ENCODE data around the gene SPI1.

Gene SPI1

DNA sequence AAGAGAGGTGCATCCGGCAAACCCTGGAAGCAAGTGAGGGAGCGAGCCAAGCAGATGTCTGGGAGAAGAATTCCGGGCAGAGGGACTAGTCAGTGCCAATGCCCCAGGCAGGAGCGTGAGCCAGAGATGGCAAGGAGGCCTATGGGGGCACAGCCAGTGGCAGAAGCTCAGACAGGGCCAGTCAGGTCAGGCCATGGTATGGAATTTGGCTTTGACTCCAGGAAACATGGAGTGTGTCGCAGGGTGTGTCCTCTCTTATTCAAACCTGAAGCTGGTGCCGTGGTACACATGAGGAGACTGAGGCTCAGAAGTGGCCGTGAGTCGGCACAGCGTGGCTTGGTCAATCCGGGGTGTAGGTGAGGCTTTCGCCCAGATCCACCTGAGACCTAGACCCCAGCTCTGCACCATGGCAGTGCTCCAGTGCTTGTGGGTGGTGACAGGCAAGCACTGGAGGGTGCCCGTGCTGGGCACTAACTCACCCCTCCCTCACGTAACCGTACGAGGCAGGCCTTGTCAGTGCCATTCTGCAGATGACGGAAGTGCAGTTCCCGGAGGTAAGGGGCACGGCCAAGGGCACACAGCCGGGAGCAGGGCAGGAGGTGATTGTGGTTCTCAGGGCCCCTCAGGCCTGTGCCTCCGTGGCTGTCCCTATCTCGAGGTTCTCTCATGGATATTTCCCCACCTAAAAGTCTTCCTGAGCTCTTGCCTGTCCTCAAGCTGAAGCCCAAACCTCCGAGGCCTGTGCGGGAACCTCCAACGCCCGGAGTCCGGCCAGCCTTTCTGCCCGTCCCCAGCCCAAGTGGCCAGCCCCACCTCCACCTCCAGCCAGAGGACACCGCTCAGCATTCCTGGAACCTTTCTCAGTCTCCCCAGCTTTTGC, 10.6 kb upstream of the SPI1 start:
- DNase-seq (ENCODE audit: low read depth, low spot score), result no peak

DNA sequence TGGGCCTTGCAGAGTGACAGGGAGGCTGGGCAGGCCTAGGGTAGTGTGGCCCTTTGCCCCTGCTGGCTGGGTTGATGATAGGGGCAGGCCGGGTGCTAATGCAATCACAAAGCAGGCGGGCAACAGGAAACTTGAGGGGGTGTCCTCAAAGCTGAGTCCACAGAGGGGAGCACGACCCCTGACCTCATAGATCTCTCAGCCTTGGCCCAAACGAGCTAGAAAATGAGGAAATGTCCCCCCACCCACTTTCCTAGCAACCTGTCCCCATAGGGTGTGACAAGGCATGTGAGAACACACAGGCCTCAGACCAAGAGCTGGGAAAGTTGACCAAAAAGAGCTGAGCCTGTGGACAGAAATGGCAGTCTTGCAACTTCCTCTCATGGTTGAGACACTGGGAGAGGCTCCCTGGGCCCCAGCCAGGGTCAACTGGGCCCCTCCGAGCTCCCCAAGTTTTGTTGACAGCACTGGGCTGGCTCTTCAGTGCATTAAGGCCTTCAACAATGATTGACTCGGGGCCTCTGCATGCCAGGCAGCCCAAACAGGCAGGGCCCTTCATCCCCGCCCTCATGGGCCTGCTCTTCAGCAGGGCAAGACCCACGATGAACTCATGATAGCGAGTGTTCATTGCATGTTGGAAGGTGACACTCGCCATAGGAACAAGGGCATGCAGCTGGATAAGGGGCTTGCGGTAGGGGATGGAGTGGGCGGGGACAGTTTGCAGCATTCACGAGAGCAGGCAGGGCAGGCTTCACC, 9.8 kb upstream of the SPI1 start:
- no peak for DNase-seq (ENCODE audit: low read depth, low spot score)

DNA sequence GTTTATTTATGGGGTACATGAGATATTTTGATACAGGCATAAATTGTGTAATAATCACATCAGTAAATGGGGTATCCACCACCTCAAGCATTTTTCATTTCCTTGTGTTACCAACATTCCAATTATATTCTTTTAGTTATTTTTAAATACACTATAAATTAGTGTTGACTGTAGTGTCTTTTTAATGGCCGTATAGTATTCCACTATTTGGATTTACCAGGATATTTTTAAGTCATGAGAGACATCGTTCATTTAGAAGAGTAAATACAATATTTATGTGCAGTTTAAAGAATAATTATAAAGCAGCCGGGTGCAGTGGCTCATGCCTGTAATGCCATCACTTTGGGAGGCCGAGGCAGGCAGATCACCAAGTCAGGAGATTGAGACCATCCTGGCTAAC, 6.2 kb upstream of the SPI1 start:
- no peak for DNase-seq (ENCODE audit: low read depth, low spot score)

GRCh38 chr11:47383071-47383470, 4.7 kb upstream of the SPI1 start:
- no peak for DNase-seq (ENCODE audit: low read depth, low spot score)

- no peak for DNase-seq (ENCODE audit: low read depth, low spot score)
Observed at GRCh38 chr11:47380078-47380477, 1.7 kb upstream of the SPI1 start.

DNA sequence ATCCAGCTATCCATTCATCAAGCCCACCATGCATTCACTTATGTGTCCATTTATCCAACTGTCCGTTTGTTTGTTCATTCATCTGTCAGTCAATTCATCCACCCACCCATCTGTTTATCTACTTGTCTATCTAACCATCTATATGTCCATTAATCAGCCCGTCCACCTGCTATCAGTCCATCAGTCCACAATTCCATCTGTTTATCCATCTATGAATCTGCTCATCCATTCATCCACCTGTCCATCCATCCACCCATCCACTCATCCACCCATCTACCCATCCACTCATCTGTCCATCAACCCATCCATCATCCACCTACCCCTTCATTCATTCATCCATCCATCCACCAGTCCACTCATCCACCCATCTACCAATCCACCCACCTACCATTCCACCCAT, 970 bp upstream of the SPI1 start:
- no peak for DNase-seq (ENCODE audit: low read depth, low spot score)

DNA sequence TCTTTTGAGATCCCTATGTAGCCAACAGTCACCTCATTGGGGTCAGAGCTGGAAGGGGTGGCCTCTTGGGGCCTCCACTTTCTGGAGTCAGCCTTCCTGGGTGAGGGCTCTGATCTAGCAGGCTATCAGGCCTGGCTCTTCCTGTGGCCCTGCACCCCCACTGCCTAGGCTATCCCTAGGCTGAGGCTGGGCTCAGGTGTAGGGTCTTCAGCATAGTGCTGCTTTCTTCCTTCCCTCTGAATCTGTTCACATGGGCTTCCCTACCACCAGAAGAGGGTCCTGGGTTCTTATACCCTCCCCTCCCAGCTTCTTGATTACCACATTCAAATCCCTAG, 456 bp upstream of the SPI1 start:
- no peak for DNase-seq (ENCODE audit: low read depth, low spot score)

- no peak for DNase-seq (ENCODE audit: low read depth, low spot score)
Observed at GRCh38 chr11:47377571-47378009, 757 bp downstream of the SPI1 start.

DNA sequence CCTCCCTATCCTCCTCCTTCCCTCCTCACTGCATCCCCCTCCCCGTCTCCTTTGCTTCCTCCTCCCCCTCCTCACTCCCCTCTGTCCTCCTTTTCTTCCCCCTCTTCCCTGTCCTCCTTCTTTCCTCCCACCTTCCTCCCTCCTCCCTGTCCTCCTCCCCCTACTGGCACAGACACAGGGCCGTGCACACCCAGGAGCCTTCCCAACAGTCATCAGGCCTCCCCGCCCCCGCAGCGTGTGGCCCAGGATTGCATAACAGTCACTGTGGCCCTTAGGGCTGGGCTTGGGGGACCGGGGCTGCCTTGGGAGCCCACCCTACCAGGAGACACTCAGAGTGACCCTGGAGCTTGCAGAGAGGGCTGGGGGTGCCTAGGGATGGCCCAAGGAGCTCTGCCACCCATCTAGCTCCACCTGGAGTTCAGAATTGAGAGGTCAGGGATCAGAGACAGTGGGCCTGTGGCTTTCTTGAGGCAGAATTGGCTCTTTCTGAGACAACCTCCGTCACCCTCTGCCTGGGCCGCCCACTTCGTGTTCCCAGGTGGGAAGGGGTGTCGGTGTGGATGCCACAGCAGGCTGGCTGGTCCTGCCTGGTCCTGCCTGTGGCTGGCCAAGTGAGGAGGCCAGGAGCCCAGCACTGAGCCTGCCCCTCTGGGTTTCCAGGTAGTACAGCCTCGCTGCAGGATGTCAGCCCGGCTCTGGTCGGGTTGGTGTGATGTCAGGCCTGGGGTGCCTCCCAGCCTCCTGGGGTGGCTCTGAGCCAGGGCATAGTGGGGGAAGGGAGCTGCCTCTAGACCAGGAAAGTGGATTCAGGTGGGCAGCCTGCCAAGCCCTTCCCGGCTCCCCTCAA, 1.6 kb downstream of the SPI1 start:
- DNase-seq (ENCODE audit: low read depth, low spot score), result no peak

DNA sequence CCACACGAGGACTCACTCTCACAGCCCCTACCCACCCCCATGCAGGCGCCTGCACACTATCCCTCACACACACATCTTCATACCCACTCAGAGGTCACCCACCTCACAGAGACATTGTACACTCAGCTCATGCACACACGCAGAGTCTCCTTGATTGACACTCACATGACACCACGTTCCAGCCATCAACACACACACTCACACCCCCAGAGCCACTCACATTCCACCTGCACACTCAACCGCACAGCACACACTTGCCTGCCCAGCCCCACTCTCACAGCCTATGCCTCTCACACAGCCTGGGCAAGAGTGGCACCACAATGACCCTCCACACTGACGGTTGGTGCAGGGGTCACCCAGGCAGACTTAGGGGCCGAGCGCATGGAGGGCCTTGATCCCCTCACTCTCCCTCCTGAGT, 2.2 kb downstream of the SPI1 start:
- DNase-seq (ENCODE audit: low read depth, low spot score), result no peak

DNA sequence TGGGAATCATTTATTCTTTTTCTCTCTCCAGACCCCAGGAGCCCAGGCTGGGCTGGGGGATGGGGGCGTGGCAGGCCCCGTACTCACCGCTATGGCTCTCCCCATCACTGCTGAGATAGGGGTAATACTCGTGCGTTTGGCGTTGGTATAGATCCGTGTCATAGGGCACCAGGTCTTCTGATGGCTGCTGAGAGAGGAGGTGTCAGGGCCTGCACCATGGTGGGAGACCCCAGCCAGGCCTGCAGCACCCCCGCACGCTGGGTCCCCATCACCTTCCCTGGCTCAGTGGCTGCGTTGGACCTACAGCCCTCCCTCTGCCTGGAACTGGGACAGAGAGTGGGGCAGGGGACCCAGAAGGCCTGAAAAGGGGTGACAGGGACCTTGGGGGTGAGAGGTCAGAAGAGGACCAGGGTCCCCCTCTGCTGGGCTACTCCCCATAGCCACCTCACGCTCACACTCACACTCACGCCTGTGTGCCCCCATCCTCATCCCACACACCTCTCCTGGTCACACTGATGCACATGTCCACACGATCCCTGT, 2.7 kb downstream of the SPI1 start:
- DNase-seq (ENCODE audit: low read depth, low spot score), result no peak

DNA sequence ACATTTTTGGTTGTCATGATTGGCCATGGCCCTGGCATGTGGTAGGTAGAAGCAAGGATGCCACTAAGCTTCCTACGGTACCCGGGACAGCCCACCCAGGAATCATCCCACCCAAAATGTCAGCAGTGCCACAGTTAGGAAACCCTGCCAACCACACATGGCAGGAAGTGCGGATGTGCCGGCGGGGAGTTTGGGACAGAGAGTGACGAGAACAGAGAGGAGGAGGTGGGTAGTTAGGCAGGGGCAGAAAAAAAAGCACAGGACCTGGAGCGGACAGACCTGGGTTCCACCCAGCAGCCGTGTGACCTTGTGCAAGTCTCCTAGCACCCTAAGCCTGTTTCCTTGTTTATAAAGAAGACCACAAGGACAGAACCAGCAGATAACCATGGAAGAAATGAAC, 3.3 kb downstream of the SPI1 start:
- DNase-seq (ENCODE audit: low read depth, low spot score), result no peak

DNA sequence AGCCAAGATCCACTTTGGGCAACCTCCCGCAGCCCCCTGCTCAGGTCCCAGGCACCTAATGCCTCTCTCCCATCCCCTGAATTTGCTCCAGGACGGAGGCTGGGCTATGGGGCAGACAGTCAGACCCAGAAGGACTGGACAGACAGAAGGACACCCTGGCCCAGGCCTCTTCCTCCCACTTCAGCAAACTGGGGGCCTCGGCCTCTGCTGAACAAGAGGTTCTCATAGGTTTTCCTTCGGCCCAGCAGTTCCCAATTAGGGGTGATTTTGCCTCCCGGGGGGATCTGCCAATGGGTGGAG, 3.7 kb downstream of the SPI1 start:
- no peak for DNase-seq (ENCODE audit: low read depth, low spot score)

DNA sequence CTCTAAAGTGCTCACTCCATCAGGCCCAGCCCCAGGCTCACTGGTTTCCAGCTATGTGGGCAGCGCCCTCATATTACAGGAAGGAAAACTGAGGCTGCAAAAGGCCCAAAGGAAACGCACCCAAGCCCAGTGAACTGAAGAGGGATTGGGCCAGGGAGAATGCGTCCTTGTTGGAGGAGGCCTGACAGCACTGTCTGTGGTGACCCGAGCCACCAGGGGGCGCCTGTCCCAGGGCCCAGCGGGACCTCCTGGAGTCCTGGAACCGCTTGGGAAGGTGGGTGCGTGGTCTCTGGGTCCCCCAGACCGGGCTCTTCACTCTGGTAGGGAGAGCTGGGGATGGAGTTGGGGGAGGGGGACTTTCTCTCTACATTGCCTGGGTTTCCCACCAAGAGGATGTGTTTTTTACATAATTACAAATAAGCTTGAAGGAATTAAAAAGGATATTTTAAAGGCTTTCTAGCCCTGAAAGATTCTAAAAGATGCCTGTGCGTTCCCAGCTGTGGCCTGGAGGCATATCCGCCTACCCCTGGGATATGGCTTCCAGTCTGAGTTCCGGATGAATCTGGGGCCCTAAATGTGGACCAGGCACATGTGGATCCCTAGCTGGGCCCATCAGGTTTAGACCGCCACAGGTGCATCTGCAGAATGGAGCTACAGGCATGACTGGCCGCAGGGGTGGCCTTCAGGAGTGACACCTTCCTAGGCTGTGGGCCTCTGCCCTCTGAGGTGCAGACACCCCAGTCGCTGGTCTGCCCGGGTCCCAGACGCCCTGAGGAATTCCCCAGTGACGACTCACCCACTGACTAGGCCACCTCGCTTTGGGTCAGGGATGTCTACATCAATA, 4.2 kb downstream of the SPI1 start:
- DNase-seq (ENCODE audit: low read depth, low spot score), result peak; percentile 40

- DNase-seq (ENCODE audit: low read depth, low spot score), result no peak
Observed at GRCh38 chr11:47372422-47372821, 5.9 kb downstream of the SPI1 start.

- DNase-seq (ENCODE audit: low read depth, low spot score), result no peak
Observed at GRCh38 chr11:47369676-47370075, 8.7 kb downstream of the SPI1 start.

DNA sequence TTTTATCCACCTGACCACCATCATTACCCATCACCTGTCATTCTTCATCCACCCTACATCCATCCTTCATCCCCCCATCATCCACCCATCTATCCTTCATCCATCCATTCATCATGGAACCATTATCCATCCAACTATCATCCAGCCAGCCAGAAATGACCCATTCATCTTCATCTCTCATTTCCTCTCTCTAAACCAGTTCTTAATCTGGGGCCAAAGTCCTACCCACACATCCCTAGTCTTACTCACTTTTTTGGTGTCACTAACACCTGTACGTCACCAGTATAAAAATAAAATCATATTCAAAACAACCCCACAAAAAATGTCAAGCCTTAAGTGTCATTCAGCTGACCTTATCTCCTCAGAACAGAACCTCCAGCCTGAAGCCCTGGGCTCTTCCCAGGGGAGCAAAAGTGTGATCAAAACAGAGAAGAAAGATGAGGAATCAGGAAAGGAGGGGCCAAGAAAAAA, 12.3 kb downstream of the SPI1 start:
- no peak for DNase-seq (ENCODE audit: low read depth, low spot score)

- no peak for DNase-seq (ENCODE audit: low read depth, low spot score)
Observed at GRCh38 chr11:47361419-47361818, 16.9 kb downstream of the SPI1 start.

DNA sequence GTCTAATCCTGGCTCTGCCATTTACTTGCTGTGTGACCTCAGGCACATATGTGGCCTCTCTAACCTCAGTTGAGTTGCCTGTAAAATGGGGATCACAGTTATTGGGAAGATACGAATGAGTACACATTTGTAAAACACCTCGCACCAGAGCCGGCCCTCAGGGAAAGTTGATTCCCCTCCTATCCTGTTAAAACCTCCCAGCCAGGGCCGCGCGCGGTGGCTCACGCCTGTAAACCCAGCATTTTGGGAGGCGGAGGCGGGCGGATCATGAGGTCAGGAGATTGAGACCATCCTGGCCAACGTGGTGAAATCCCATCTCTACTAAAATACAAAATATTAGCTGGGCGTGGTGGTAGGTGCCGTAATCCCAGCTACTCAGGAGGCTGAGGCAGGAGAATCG, 18.0 kb downstream of the SPI1 start:
- no peak for DNase-seq (ENCODE audit: low read depth, low spot score)

DNA sequence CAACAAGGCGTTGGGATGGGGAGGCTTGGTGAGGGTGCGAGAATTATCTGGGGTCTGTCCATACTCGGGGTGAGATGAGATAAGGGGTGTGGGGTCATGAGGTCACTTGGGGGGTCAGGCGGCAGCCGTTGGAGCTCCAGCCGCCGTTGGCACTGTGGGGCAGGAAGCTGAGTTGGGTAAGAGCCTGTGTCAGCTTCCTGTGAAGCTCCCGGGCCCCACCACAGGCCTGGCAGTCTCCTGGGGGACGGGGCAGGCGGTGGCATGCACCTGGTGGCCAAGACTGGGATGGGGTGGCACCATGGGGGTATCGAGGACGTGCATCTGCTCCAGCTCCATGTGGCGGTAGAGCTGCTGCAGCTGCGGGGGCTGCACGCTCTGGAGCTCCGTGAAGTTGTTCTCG, 18.8 kb downstream of the SPI1 start:
- DNase-seq (ENCODE audit: low read depth, low spot score), result no peak

GRCh38 chr11:47359162-47359561, 19.2 kb downstream of the SPI1 start:
- DNase-seq (ENCODE audit: low read depth, low spot score), result no peak

Measured in iPS DF 19.7 (cell line).